Adipose tissue (tissue), 3 donors: Measurements from ENCODE around the gene CENPS. TPM values are rescaled to one million over a fixed set of nuclear protein-coding genes. Genes with fewer than 3 reads are reported as not detected.
"Not testable (repeated sequence)": the region's sequence is repeated elsewhere in the genome, so short reads cannot be mapped to it uniquely, and the experiment has no call there.

Experiments used
- H3K27ac ChIP-seq: one replicate; pipeline ENCODE4 v1.5.1; 2013; ENCODE audit warnings: low read depth, low read length
- WGBS, 3 donors: extraction: QIAGEN DNeasy Blood & Tissue Kit; methylation state at CpG; one replicate each; pipeline ENCODE4 v1.1.7; 2013; 5-methylcytosine and 5-hydroxymethylcytosine counted together
- polyA plus RNA-seq, 3 donors: library from polyadenylated mRNA; stranded (reverse); fragments of 200-250 nt; gene quantifications; one replicate each; pipeline ENCODE4 v1.2.3, GENCODE V29; 2013
- donor health status: healthy with polysubstance abuse.
- donor health status: Bipolar disorder and iron deficiency.
- donor health status: healthy.

CENPS gene
- polyA plus RNA-seq, 3 donors = 7.6 to 14.1 (median 9.7) TPM

GRCh38 chr1:10415211-10415930 is 14.9 kb upstream of the CENPS start:
- 51 to 83% (median 60%) methylated on average over 6 of the region's 6 CpGs for WGBS, 3 donors
- no peak overlapping the region for H3K27ac ChIP-seq

DNA sequence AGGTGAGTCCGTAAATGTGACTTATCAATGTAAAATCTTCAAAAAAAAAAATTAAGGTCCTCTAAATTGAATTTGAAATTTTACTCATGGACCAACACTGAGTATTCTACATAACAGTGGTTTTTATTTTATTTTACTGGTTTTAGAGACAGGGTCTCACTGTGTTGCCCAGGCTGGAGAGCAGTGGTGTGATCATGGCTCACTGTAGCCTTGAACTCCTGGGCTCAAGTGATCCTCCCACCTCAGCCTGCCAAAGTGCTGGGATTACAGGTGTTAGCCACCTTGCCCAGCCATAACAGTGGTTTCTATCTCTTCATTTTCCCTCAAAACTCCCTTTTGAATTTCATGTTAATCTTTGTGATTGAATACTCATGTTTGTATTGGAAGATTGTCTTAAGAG is 14.3 kb upstream of the CENPS start:
- 89 to 94% (median 91%) methylated on average over 1 of the region's 1 CpG for WGBS, 3 donors
- not testable (repeated sequence) for H3K27ac ChIP-seq

DNA sequence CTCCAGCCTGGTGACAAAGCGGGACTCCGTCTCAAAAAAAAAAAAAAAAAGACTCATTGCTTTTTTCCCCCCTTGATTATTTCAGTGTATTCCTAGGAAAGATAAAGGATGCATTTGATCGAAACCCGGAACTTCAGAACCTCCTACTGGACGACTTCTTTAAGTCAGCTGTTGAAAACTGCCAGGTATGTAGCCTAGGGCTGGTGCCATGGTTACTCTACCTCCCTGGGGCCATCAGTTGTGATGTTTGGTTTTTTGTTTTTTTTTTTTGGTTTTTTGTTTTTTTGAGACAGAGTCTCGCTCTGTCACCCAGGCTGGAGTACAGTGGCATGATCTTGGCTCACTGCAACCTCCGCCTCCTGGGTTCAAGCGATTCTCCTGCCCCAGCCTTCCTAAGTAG is 11.5 kb upstream of the CENPS start:
- H3K27ac ChIP-seq = not testable (repeated sequence)
- 89 to 94% (median 94%) methylated on average over 8 of the region's 8 CpGs for WGBS, 3 donors

- 89 to 93% (median 90%) methylated on average over 15 of the region's 15 CpGs for WGBS, 3 donors
These were observed 10.9 kb upstream of the CENPS start for GRCh38 chr1:10419351-10419750.

GRCh38 chr1:10421637-10422036 is 8.6 kb upstream of the CENPS start:
- 91 to 97% (median 96%) methylated on average over 5 of the region's 5 CpGs for WGBS, 3 donors
- no peak overlapping the region for H3K27ac ChIP-seq

More at GRCh38 chr1:10419351-10419750, 10.9 kb upstream of the CENPS start:
- H3K27ac ChIP-seq = no peak overlapping the region

- WGBS, 3 donors = 59 to 64% (median 64%) methylated on average over 9 of the region's 9 CpGs
- H3K27ac ChIP-seq = no peak overlapping the region
These were observed 6.2 kb upstream of the CENPS start for GRCh38 chr1:10424034-10424433.

DNA sequence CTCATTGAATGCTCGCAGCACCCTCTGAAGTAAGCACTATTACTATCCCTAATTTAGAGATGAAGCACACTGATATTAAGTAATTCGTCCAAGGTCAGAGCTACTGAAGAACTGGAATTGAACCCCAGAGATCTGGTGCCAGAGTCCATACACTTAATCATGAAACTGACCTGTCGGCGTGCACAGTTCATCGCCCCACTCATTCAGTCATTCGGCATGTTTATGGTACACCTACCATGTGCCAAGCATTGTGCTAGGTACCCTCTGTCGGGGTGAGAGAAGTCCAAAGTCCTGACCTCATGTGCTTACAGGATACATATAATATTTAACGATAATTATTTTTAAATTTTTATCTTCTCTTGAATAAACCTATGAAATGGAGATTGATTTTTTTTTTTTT is 5.6 kb upstream of the CENPS start:
- 79 to 84% (median 81%) methylated on average over 8 of the region's 8 CpGs for WGBS, 3 donors
- no peak overlapping the region for H3K27ac ChIP-seq

DNA sequence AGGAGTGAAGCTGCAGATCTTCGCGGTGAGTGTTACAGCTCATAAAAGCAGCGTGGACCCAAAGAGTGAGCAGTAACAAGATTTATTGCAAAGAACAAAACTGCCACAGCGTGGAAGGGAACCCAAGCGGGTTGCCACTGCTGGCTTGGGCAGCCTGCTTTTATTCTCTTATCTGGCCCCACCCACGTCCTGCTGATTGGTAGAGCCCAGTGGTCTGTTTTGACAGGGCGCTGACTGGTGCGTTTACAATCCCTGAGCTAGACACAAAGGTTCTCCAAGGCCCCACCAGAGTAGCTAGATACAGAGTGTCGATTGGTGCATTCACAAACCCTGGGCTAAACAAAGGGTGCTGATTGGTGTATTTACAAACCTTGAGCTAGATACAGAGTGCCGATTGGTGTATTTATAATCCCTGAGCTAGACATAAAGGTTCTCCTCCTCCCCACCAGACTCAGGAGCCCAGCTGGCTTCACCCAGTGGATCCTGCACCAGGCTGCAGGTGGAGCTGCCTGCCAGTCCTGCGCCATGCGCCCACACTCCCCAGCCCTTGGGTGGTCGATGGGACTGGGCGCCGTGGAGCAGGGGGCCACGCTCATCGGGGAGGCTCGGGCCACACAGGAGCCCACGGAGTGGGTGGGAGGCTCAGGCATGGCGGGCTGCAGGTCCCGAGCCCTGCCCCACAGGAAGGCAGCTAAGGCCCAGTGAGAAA is 4.3 kb upstream of the CENPS start:
- 83 to 88% (median 83%) methylated on average over 19 to 21 of the region's 21 CpGs for WGBS, 3 donors
- H3K27ac ChIP-seq = not testable (repeated sequence)

DNA sequence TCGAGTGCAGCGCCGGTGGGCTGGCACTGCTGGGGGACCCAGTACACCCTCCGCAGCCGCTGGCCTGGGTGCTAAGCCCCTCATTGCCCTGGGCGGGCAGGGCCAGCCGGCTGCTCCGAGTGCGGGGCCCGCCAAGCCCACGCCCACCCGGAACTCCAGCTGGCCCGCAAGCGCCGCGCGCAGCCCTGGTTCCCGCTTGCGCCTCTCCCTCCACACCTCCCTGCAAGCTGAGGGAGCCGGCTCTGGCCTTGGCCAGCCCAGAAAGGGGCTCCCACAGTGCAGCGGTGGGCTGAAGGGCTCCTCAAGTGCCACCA is 3.7 kb upstream of the CENPS start:
- WGBS, 3 donors = 92 to 96% (median 94%) methylated on average over 9 to 18 of the region's 21 CpGs
- not testable (repeated sequence) for H3K27ac ChIP-seq

- WGBS, 3 donors = 86 to 93% (median 87%) methylated on average over 5 of the region's 5 CpGs
These were observed 1.2 kb upstream of the CENPS start for GRCh38 chr1:10428984-10429383.

GRCh38 chr1:10429868-10430215 is 391 bp upstream of the CENPS start:
- 15 to 19% (median 18%) methylated on average over 16 of the region's 16 CpGs for WGBS, 3 donors
- no peak overlapping the region for H3K27ac ChIP-seq

More at GRCh38 chr1:10428984-10429383, 1.2 kb upstream of the CENPS start:
- no peak overlapping the region for H3K27ac ChIP-seq

- no peak overlapping the region for H3K27ac ChIP-seq
- WGBS, 3 donors = 19 to 24% (median 23%) methylated on average over 30 of the region's 30 CpGs
These were observed 967 bp downstream of the CENPS start for GRCh38 chr1:10431070-10431730.

DNA sequence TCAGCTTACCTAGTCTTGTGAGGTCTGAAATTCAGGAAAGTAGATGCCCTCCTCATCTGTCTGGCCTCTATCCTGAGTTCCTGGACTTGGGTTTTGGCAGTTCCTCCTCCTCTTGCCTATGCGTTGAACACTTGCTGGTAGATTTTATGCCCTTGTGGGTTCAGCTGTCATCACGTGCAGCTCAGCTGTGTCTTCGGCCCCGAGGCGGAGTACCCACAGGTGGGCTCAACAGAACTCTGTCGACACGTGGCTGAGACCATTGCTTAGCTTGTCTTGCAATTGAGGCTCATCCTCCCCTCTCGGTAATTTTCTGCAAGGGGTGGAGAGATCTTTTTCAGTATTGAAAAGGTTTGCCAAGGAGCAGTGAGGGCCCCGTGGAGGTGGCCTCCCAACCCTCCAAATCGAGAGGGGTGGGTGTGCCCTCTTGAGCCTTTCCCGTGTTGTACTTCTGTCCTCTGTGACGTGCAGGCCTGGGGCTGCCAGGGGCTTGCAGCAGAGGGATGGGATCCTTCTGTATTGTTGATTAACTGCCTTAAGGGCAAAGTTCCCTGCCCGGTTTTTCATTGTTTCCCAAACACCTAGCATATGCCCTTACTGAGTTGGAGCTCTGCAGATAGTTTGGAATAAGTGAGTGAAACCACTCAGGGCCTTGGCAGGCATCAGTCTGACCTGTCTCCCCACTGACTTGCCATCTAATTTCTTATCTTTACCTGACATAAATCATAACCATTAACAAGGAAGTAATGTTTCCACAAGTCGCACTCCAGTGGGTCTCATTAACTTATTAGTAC is 2.9 kb downstream of the CENPS start:
- H3K27ac ChIP-seq = no peak overlapping the region
- 73 to 83% (median 80%) methylated on average over 14 of the region's 14 CpGs for WGBS, 3 donors

DNA sequence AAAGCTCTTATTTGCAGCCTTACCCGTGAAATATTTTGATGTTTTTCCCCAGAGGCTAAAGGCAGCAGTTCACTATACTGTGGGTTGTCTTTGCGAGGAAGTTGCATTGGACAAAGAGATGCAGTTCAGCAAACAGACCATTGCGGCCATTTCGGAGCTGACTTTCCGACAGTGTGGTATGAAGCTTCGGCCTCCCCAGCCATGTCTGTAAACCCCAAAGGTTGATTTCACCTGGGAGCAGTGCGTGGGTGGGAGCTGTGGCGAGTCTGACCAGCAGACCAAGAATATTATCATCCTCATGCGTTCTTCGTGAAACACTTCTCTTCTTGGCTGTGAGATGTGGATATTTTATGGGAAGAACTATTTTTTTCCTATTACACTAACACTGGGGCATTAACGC is 3.6 kb downstream of the CENPS start:
- WGBS, 3 donors = 85 to 90% (median 86%) methylated on average over 11 of the region's 11 CpGs
- no peak overlapping the region for H3K27ac ChIP-seq

DNA sequence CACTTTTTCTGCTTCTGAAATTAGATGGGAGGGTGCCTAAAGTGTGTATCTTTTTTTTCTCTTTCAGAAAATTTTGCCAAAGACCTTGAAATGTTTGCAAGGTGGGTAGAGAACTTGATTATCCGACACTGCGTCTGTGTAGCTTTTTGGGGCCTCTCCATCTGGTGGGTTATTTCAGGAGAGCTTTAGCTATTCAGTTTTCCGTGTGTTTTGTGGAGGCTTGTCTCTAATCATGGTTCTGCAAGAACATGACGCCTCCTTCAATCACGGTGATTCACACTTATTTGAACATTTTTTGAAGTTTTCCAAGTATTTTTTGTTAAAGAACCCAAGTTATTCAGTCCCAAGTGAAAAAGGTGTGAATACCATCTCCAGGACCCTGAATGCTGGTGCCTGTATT is 4.4 kb downstream of the CENPS start:
- WGBS, 3 donors = 88 to 93% (median 93%) methylated on average over 5 of the region's 5 CpGs

GRCh38 chr1:10437052-10437451 is 6.8 kb downstream of the CENPS start:
- no peak overlapping the region for H3K27ac ChIP-seq
- WGBS, 3 donors = 97 to 100% (median 100%) methylated on average over 1 of the region's 1 CpG

More for the DNA sequence above, 4.4 kb downstream of the CENPS start:
- H3K27ac ChIP-seq = no peak overlapping the region

DNA sequence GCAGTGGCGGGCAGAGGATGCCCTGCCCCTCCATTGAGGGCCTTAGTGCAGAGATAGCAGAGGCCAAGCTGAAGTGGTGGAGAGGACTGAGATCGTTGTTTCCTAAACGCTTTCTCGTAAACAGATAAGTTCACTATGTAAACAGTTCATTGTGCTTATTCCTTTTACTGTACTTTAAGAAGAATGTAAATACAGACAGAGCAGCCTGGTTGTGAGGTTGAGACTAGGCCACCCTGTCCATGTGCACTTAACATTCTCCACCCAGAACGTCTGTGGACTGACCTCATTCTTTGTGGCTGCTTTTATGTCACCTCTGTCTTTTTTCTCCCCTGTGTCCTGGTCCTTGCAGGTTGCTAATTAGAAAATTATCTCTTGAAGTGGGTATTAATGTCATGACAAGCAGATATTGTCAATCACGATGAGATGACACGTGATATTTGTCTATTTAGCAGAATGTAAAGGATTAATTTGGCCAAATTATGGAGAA is 8.5 kb downstream of the CENPS start:
- no peak overlapping the region for H3K27ac ChIP-seq
- 58 to 79% (median 78%) methylated on average over 7 of the region's 7 CpGs for WGBS, 3 donors

DNA sequence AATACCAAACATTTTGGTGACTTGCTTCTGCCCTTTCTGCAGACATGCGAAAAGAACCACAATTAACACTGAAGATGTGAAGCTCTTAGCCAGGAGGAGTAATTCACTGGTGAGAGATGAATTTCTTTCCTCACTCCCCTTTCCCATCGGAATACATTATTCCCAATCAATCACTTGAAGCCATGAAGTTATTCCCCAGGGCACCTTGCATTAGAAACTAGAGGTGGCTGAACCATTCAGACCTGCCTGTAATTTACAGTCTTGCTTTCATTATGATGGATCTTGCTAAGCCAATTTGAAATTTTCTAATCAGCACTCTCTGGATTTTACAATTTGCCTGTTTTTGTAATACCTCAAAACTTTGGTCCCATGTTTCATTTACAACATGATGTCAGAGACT is 10.1 kb downstream of the CENPS start:
- H3K27ac ChIP-seq = no peak overlapping the region
- 94 to 97% (median 95%) methylated on average over 2 of the region's 2 CpGs for WGBS, 3 donors

- H3K27ac ChIP-seq = no peak overlapping the region
- WGBS, 3 donors = 93 to 97% (median 93%) methylated on average over 5 of the region's 5 CpGs
These were observed 10.6 kb downstream of the CENPS start for GRCh38 chr1:10440794-10441193.
